Measurements from ENCODE around the gene SCAF4.

DNA sequence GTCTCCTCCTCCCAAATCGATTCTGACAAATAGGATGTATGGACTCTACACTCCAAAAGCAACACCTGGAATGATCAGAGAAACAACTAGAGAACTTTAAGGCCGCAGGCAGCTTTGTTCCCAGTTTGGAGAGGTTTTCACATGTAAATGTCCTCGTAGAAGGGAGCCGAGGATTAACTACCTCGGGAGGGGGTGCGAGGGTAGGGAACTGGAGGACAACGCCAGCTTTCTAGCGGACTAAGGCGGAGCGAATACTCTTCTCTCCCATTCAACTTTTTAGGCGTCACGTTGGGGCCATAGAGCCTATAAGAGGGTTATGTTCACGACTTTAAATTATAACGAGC lies 1.2 kb downstream of the SCAF4 start:
- TF ChIP-seq, protein P1, sequence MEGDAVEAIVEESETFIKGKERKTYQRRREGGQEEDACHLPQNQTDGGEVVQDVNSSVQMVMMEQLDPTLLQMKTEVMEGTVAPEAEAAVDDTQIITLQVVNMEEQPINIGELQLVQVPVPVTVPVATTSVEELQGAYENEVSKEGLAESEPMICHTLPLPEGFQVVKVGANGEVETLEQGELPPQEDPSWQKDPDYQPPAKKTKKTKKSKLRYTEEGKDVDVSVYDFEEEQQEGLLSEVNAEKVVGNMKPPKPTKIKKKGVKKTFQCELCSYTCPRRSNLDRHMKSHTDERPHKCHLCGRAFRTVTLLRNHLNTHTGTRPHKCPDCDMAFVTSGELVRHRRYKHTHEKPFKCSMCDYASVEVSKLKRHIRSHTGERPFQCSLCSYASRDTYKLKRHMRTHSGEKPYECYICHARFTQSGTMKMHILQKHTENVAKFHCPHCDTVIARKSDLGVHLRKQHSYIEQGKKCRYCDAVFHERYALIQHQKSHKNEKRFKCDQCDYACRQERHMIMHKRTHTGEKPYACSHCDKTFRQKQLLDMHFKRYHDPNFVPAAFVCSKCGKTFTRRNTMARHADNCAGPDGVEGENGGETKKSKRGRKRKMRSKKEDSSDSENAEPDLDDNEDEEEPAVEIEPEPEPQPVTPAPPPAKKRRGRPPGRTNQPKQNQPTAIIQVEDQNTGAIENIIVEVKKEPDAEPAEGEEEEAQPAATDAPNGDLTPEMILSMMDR (conservative IDR thresholded peaks at IDR 0.05), result no peak
- TF ChIP-seq ZFX (IDR thresholded peaks at IDR 0.05), result no peak

All from C4-2B (cell line).